ENCODE results near the gene EHBP1L1. TPM values are rescaled to one million over a fixed set of nuclear protein-coding genes. Genes with fewer than 3 reads are reported as not detected.

The EHBP1L1 gene
- total and polyA plus RNA-seq, 2 of the 8 experiments (the other 6 are each of a cell fraction or from before 2014, with no cell fraction given): 4.3 to 6.6 TPM

DNA sequence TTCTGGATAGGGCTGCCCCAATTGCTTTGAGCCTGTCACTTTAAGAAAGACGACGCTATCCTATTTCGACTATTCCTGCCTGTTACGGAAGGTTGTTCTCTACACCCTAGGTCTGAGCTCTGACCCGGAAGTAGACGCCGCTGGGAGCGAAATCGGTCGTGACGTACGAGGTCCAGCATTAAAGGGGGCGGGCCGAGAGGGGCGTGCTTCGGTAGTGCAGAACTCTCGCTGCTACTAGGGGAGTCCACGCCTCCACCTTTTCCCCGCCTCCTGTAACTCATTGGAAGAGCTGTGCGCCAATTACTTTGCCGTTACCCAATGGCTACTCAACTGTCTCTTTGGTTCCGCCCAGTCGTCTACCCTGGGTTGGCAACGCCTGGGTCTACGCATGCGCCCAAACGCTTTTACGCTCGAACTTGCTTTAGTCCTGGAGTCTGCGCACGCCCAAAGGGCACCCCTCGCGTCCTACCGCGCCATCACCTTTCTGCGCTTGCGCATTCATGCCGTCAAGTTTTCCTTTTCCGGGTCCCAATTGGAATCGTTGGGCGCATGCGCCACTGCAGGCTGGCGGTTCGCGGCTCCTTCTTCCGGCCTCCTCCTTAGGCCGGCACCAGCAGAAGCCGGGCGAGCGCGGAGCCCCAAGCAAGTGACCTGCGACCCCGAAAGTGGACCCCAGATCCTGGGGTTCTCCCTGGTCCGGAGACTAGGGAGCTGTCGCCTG lies 39.5 kb downstream of the EHBP1L1 start, which contains the start of gene PCNX3 (continued):
- TF ChIP-seq CBX5 (IDR thresholded peaks at IDR 0.05; ENCODE audit: low read depth, low read length) (no peak), RXRA (IDR thresholded peaks at IDR 0.05; ENCODE audit: insufficient read depth, low read depth, low read length) (no peak), HDAC2 (IDR thresholded peaks at IDR 0.05; ENCODE audit: borderline replicate concordance in 1 of 2, low read depth in 2 of 2, low read length in 2 of 2) (peak in 1 of 2 experiments; percentile 54; a peak in 1 of 4 replicates), CTBP2 (IDR thresholded peaks at IDR 0.05; ENCODE audit: borderline replicate concordance, insufficient read depth, insufficient read length, low read length) (no peak), TEAD4 (IDR thresholded peaks at IDR 0.05; ENCODE audit: low read depth, low read length) (no peak), ASH2L (IDR thresholded peaks at IDR 0.05; ENCODE audit: low read length) (no peak), EP300 (IDR thresholded peaks at IDR 0.05; ENCODE audit: borderline replicate concordance in 1 of 2, low read depth in 2 of 2, low read length in 2 of 2) (peak in 1 of 2 experiments; percentile 46; a peak in 1 of 3 replicates), FOSL1 (IDR thresholded peaks at IDR 0.05; ENCODE audit: insufficient read depth, low read depth, low read length) (no peak), GTF2F1 (IDR thresholded peaks at IDR 0.05; ENCODE audit: borderline replicate concordance, low read depth, low read length) (no peak), HDAC6 (IDR thresholded peaks at IDR 0.05; ENCODE audit: low read depth, low read length) (no peak), TCF12 (IDR thresholded peaks at IDR 0.05; ENCODE audit: low read depth, low read length) (no peak), SIN3A (conservative IDR thresholded peaks at IDR 0.05 in 1 of 2, IDR thresholded peaks at IDR 0.05 in 1 of 2; ENCODE audit: low read depth in 1 of 2, low read length in 2 of 2) (peak; percentile 84 to 88), CHD2 (IDR thresholded peaks at IDR 0.05; ENCODE audit: low read length) (peak; percentile 94), SP4 (IDR thresholded peaks at IDR 0.05; ENCODE audit: low read length) (peak; percentile 93)
- TF ChIP-seq, protein P1, sequence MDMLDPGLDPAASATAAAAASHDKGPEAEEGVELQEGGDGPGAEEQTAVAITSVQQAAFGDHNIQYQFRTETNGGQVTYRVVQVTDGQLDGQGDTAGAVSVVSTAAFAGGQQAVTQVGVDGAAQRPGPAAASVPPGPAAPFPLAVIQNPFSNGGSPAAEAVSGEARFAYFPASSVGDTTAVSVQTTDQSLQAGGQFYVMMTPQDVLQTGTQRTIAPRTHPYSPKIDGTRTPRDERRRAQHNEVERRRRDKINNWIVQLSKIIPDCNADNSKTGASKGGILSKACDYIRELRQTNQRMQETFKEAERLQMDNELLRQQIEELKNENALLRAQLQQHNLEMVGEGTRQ (IDR thresholded peaks at IDR 0.05; ENCODE audit: low read length): no peak
